Esophagus mucosa (tissue), 1 donor: ENCODE data around the gene PCDH9. TPM values are rescaled to one million over a fixed set of nuclear protein-coding genes. Genes with fewer than 3 reads are reported as not detected.

Source experiments
- ATAC-seq: fragments of 200-7000 bp; cut with Tn5 transposase; one replicate; pipeline ENCODE4 v1.9.1; 2020
- total RNA-seq: library from RNA; stranded (reverse); gene quantifications from one replicate; pipeline ENCODE4 v1.2.4, GENCODE V29; 2023
- donor health status: DM: yes; HTN: yes; CAD: no.

The PCDH9 gene
- 0.08 TPM for total RNA-seq

GRCh38 chr13:67229481-67230403 lies at the start of gene PCDH9:
TSS of gene PCDH9 (minus strand) at chr13:67230336. CDS start at chr13:67228440, 1,896 bp downstream.
- ATAC-seq: no peak

GRCh38 chr13:67278235-67278634 lies 48.1 kb upstream of the PCDH9 start:
- ATAC-seq: no peak

GRCh38 chr13:67277581-67277980 lies 47.4 kb upstream of the PCDH9 start:
- ATAC-seq: no peak

- ATAC-seq: no peak
These were observed 45.3 kb upstream of the PCDH9 start for GRCh38 chr13:67275351-67275960.

GRCh38 chr13:67273001-67273400 lies 42.9 kb upstream of the PCDH9 start:
- ATAC-seq: no peak

GRCh38 chr13:67267136-67267535 lies 37.0 kb upstream of the PCDH9 start:
- ATAC-seq: no peak

GRCh38 chr13:67259208-67259607 lies 29.1 kb upstream of the PCDH9 start:
- no peak for ATAC-seq

- no peak for ATAC-seq
These were observed 28.3 kb upstream of the PCDH9 start for GRCh38 chr13:67258482-67258881.

GRCh38 chr13:67238861-67239260 lies 8.7 kb upstream of the PCDH9 start:
- no peak for ATAC-seq

- ATAC-seq: no peak
These were observed 8.2 kb upstream of the PCDH9 start for GRCh38 chr13:67238277-67238859.

- ATAC-seq: no peak
These were observed 5.1 kb upstream of the PCDH9 start for GRCh38 chr13:67235265-67235664.

- ATAC-seq: no peak
These were observed 2.2 kb upstream of the PCDH9 start for GRCh38 chr13:67232384-67232783.

- no peak for ATAC-seq
These were observed 1.3 kb upstream of the PCDH9 start for GRCh38 chr13:67231289-67232000.

GRCh38 chr13:67230404-67231288 lies 510 bp upstream of the PCDH9 start:
- ATAC-seq: peak; percentile 97

GRCh38 chr13:67228916-67229315 lies 1.2 kb downstream of the PCDH9 start:
- ATAC-seq: no peak

GRCh38 chr13:67228031-67228430 lies 2.1 kb downstream of the PCDH9 start:
- no peak for ATAC-seq

- ATAC-seq: no peak
These were observed 2.8 kb downstream of the PCDH9 start for GRCh38 chr13:67227131-67227983.

- no peak for ATAC-seq
These were observed 3.4 kb downstream of the PCDH9 start for GRCh38 chr13:67226696-67227095.

- no peak for ATAC-seq
These were observed 4.6 kb downstream of the PCDH9 start for GRCh38 chr13:67225252-67226159.
